Karpas-422 (cell line): ENCODE data around the gene ACTMAP. TPM values are rescaled to one million over a fixed set of nuclear protein-coding genes. Genes with fewer than 3 reads are reported as not detected.

ENCODE experiments used
- DNase-seq: peaks from one replicate; pipeline ENCODE4 v3.0.0-alpha.2; 2015
- H2AFZ ChIP-seq: fragments of 200-600 bp; sonication (generic); 2 replicates; pipeline ENCODE4 v1.6.1; 2014; ENCODE audit warnings: antibody characterized with exemption, low read length, mixed read lengths
- H3K27ac ChIP-seq: fragments of 200-600 bp; sonication (generic); 2 replicates; pipeline ENCODE4 v1.5.1; 2014; ENCODE audit warnings: mild to moderate bottlenecking, low read length, moderate library complexity
- H3K27me3 ChIP-seq: fragments of 200-600 bp; sonication (generic); 2 replicates; pipeline ENCODE4 v1.6.1; 2014; ENCODE audit warnings: low read length, mixed read lengths
- H3K36me3 ChIP-seq: fragments of 200-600 bp; sonication (generic); 2 replicates; pipeline ENCODE4 v1.6.1; 2014; ENCODE audit warnings: low read length, mixed read lengths; ENCODE audit not compliant: insufficient read depth
- H3K4me1 ChIP-seq: fragments of 200-600 bp; sonication (generic); 2 replicates; pipeline ENCODE4 v1.6.1; 2014; ENCODE audit warnings: mild to moderate bottlenecking, low read length, mixed read lengths
- H3K4me2 ChIP-seq: fragments of 200-600 bp; sonication (generic); 2 replicates; pipeline ENCODE4 v1.6.1; 2014; ENCODE audit warnings: low read length, low read depth, mild to moderate bottlenecking; ENCODE audit not compliant: poor library complexity, severe bottlenecking
- H3K4me3 ChIP-seq: fragments of 200-600 bp; sonication (generic); 2 replicates; pipeline ENCODE4 v1.5.1; 2014; ENCODE audit warnings: mild to moderate bottlenecking, antibody characterized with exemption, low read length, mixed read lengths
- H3K79me2 ChIP-seq: fragments of 200-600 bp; sonication (generic); 2 replicates; pipeline ENCODE4 v1.6.1; 2014; ENCODE audit warnings: mild to moderate bottlenecking, low read length, mixed read lengths
- H3K9ac ChIP-seq: fragments of 200-600 bp; sonication (generic); 2 replicates; pipeline ENCODE4 v1.6.0; 2014; ENCODE audit warnings: low read length
- H3K9me2 ChIP-seq: fragments of 200-600 bp; sonication (generic), shearing (Covaris generic); replicated peaks from 2 replicates; pipeline ENCODE4 v1.6.0; 2014; ENCODE audit warnings: mild to moderate bottlenecking, low read length, moderate library complexity; ENCODE audit not compliant: insufficient read depth
- H3K9me3 ChIP-seq: fragments of 300-700, 200-600 bp; sonication (generic); 2 replicates; pipeline ENCODE4 v1.6.1; 2014; ENCODE audit warnings: low read length, mixed read lengths
- H4K20me1 ChIP-seq: fragments of 200-600 bp; sonication (generic); 2 replicates; pipeline ENCODE4 v1.6.1; 2014; ENCODE audit warnings: mild to moderate bottlenecking, antibody characterized with exemption, low read length, low read depth; ENCODE audit not compliant: insufficient read depth
- total RNA-seq: library from RNA; depleted of rRNA; stranded (reverse); fragments of >200 nt; shearing (Covaris generic); gene quantifications from 2 replicates; pipeline ENCODE4 v1.2.3, GENCODE V29; 2014; ENCODE audit warnings: low replicate concordance

The ACTMAP gene
- total RNA-seq, 1 experiment from 2014 or later: 5.8 TPM

DNA sequence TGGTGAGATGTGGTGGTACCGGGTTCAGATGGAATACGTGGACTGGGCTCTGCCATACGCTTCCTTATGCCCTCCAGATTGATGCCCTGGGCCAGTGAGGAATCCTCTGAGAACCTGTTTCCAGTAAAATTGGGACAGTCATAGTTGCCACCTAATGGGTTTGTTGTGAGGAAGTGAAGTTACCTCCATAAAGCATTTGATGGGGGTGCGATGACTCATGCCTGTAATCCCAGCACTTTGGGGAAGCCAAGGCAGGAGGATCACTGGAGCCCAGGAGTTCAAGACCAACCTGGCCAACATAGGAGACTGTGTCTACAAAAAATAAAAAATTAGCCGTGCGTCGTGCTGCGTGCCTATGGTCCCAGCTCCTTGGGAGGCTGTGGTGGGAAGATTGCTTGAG, 5.5 kb upstream of the ACTMAP start:
- Histone ChIP-seq H3K9me3 (no peaks in the 10 kb centered on the region), H2AFZ (no peak overlapping the region), H4K20me1 (peaks cover 43% of the 10 kb centered on the region), H3K36me3 (peaks cover 48% of the 10 kb centered on the region), H3K4me3 (no peak overlapping the region), H3K9ac (no peak overlapping the region), H3K4me2 (no peak overlapping the region), H3K4me1 (peaks cover 32% of the 10 kb centered on the region), H3K27me3 (no peaks in the 10 kb centered on the region), H3K79me2 (peaks cover 74% of the 10 kb centered on the region), H3K9me2 (no peaks in the 10 kb centered on the region), H3K27ac (no peak overlapping the region)
- no peak for DNase-seq

DNA sequence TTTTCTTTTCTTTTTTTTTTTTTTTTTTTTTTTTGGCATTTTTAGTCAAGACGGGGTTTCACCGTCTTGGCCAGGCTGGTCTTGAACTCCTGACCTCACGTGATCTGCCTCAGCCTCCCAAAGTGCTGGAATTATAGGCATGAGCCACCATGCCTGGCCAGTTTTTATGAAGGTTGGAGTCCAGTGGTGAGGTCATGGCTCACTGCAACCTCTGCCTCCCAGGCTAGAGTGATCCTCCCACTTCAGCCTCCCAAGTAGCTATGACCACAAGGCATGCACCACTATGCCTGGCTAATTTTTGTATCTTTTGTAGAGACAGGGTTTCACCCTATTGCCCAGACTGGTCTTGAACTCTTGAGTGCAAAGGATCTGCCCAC, 5.0 kb upstream of the ACTMAP start:
- Histone ChIP-seq H3K9me3 (no peaks in the 10 kb centered on the region), H2AFZ (no peak overlapping the region), H4K20me1 (peaks cover 39% of the 10 kb centered on the region), H3K4me3 (no peak overlapping the region), H3K79me2 (peaks cover 74% of the 10 kb centered on the region), H3K9me2 (no peaks in the 10 kb centered on the region), H3K9ac (no peak overlapping the region), H3K4me1 (peaks cover 32% of the 10 kb centered on the region), H3K4me2 (peak overlapping the region; percentile 38), H3K27ac (no peak overlapping the region), H3K36me3 (peaks cover 43% of the 10 kb centered on the region), H3K27me3 (no peaks in the 10 kb centered on the region)
- DNase-seq: no peak

- H3K4me3 ChIP-seq: peak overlapping the region; percentile 16; the same call in 1 of the 2 replicates
- H3K9me2 ChIP-seq: no peaks in the 10 kb centered on the region
- peak overlapping the region; percentile 39; the same call in 1 of the 2 replicates for H3K9ac ChIP-seq
- H3K9me3 ChIP-seq: no peaks in the 10 kb centered on the region
- H3K27ac ChIP-seq: peak overlapping the region; percentile 28; the same call in 1 of the 2 replicates
- H3K79me2 ChIP-seq: peaks cover 78% of the 10 kb centered on the region
- H3K36me3 ChIP-seq: peaks cover 38% of the 10 kb centered on the region
- no peak overlapping the region for H2AFZ ChIP-seq
- no peak for DNase-seq
- peaks cover 37% of the 10 kb centered on the region for H3K4me1 ChIP-seq
- no peaks in the 10 kb centered on the region for H3K27me3 ChIP-seq
- peak overlapping the region; percentile 38 for H3K4me2 ChIP-seq
- peaks cover 39% of the 10 kb centered on the region for H4K20me1 ChIP-seq
These were observed 4.5 kb upstream of the ACTMAP start for GRCh38 chr19:40754611-40755247.

- H3K27ac ChIP-seq: peak overlapping the region; percentile 86
- H3K4me2 ChIP-seq: peak overlapping the region; percentile 89
- no peaks in the 10 kb centered on the region for H3K9me3 ChIP-seq
- no peak overlapping the region for H2AFZ ChIP-seq
- H3K4me3 ChIP-seq: peak overlapping the region; percentile 93
- H4K20me1 ChIP-seq: peaks cover 30% of the 10 kb centered on the region
- H3K27me3 ChIP-seq: no peaks in the 10 kb centered on the region
- no peak for DNase-seq
- H3K4me1 ChIP-seq: peaks cover 58% of the 10 kb centered on the region
- peaks cover 87% of the 10 kb centered on the region for H3K79me2 ChIP-seq
- no peaks in the 10 kb centered on the region for H3K9me2 ChIP-seq
- peak overlapping the region; percentile 95 for H3K9ac ChIP-seq
- H3K36me3 ChIP-seq: peaks cover 24% of the 10 kb centered on the region
These were observed 2.0 kb upstream of the ACTMAP start for GRCh38 chr19:40752257-40752781.

- no peaks in the 10 kb centered on the region for H3K9me2 ChIP-seq
- peak within 1 kb of the TSS; percentile 93 for H3K4me3 ChIP-seq
- peak within 1 kb of the TSS; percentile 96 for H3K9ac ChIP-seq
- peak; percentile 99 for DNase-seq
- no peaks in the 10 kb centered on the region for H3K27me3 ChIP-seq
- H4K20me1 ChIP-seq: peaks cover 18% of the 10 kb centered on the region
- H3K4me2 ChIP-seq: peak within 1 kb of the TSS; percentile 89
- H3K79me2 ChIP-seq: peaks cover 74% of the 10 kb centered on the region
- peaks cover 58% of the 10 kb centered on the region for H3K4me1 ChIP-seq
- no peaks in the 10 kb centered on the region for H3K9me3 ChIP-seq
- peak within 1 kb of the TSS; percentile 86 for H3K27ac ChIP-seq
- H2AFZ ChIP-seq: peak within 1 kb of the TSS; percentile 80; the same call in 1 of the 2 replicates
- H3K36me3 ChIP-seq: peaks cover 15% of the 10 kb centered on the region
These were observed 729 bp upstream of the ACTMAP start, which contains the start of gene SNRPA for GRCh38 chr19:40750874-40751537. TSS of gene SNRPA (plus strand) at chr19:40751203. CDS start at chr19:40751409, 206 bp downstream.

DNA sequence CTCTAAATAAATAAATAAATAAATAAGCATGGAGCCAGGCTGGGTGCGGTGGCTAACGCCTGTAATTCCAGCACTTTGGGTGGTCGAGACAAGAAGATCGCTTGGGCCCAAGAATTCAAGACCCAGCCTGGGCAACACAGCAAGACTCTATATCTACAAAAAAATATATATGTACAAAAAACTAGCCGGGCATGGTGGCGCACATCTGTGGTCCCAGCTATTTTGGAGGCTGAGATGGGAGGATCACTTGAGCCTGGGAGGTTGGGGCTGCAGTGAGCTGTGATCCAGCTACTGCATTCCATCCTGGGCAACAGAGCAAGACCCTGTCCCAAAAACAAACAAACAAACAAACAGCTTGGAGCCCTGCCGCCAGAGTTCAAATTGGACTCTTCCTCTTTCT, 2.7 kb downstream of the ACTMAP start:
- peaks cover 30% of the 10 kb centered on the region for H3K4me1 ChIP-seq
- H3K36me3 ChIP-seq: no peaks in the 10 kb centered on the region; the same call in 1 of the 2 replicates
- H3K27me3 ChIP-seq: no peaks in the 10 kb centered on the region
- no peak for DNase-seq
- H3K4me3 ChIP-seq: no peak overlapping the region
- H3K79me2 ChIP-seq: peaks cover 41% of the 10 kb centered on the region
- 0 out of 2 replicates have a peak overlapping the region, but pooled peaks have one; percentile 13 for H3K27ac ChIP-seq
- no peaks in the 10 kb centered on the region for H3K9me2 ChIP-seq
- H4K20me1 ChIP-seq: no peaks in the 10 kb centered on the region
- H3K9ac ChIP-seq: no peak overlapping the region
- H3K9me3 ChIP-seq: no peaks in the 10 kb centered on the region
- no peak overlapping the region for H3K4me2 ChIP-seq
- no peak overlapping the region for H2AFZ ChIP-seq

DNA sequence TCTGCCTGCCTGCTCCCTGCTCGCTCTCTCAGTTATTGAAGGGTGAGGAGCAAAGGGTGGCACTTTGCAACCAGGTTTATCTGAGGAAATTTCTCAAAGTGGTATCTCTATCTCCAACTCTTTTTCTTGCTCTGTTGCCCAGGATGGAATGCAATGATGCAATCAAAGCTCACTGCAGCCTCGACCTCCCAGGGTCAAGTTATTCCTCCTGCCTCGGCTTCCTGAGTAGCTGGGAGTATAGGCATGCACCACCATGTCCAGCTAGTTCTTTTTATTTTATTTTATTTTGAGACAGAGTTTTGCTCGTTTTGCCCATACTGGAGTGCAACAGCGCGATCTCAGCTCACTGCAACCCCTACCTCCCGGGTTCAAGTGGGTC, 4.9 kb downstream of the ACTMAP start:
- no peak for DNase-seq
- Histone ChIP-seq H3K9me3 (no peaks in the 10 kb centered on the region), H3K4me3 (no peak overlapping the region), H3K4me2 (no peak overlapping the region), H3K9me2 (no peaks in the 10 kb centered on the region), H3K27ac (no peak overlapping the region), H3K9ac (no peak overlapping the region), H4K20me1 (no peaks in the 10 kb centered on the region), H2AFZ (no peak overlapping the region), H3K36me3 (no peaks in the 10 kb centered on the region), H3K79me2 (peaks cover 25% of the 10 kb centered on the region), H3K4me1 (peaks cover 26% of the 10 kb centered on the region), H3K27me3 (no peaks in the 10 kb centered on the region)
